GM19043 (cell line): Measurements from ENCODE around the gene ZNF771.
"Not testable (repeated sequence)": the region's sequence is repeated elsewhere in the genome, so short reads cannot be mapped to it uniquely, and the experiment has no call there.

Experiments
- ATAC-seq: cut with Tn5 transposase; IDR thresholded peaks from one replicate; pipeline ENCODE4 v1.9.1; 2021; ENCODE audit warnings: low read depth; ENCODE audit not compliant: unreplicated experiment

ZNF771 gene

GRCh38 chr16:30375864-30376263 lies 31.5 kb upstream of the ZNF771 start:
- ATAC-seq: no peak

- no peak for ATAC-seq
Observed at GRCh38 chr16:30376461-30376902, 30.9 kb upstream of the ZNF771 start.

- ATAC-seq: no peak
Observed at GRCh38 chr16:30377050-30377811, 30.2 kb upstream of the ZNF771 start.

- ATAC-seq: peak; percentile 21
Observed at GRCh38 chr16:30377812-30378235, 29.6 kb upstream of the ZNF771 start.

GRCh38 chr16:30378236-30379157 lies 28.9 kb upstream of the ZNF771 start:
- peak; percentile 75 for ATAC-seq

GRCh38 chr16:30379158-30379783 lies 28.1 kb upstream of the ZNF771 start:
- ATAC-seq: no peak

GRCh38 chr16:30380072-30380802 lies 27.2 kb upstream of the ZNF771 start:
- ATAC-seq: no peak

- no peak for ATAC-seq
Observed at GRCh38 chr16:30380803-30381208, 26.6 kb upstream of the ZNF771 start.

- no peak for ATAC-seq
Observed at GRCh38 chr16:30381291-30382041, 25.9 kb upstream of the ZNF771 start.

GRCh38 chr16:30382111-30382881 lies 25.1 kb upstream of the ZNF771 start, which contains the start of gene SEPTIN1:
SEPTIN1 (minus strand) TSS chr16:30382561; CDS start chr16:30382542, 19 bp downstream.
- no peak for ATAC-seq

GRCh38 chr16:30383521-30383920 lies 23.9 kb upstream of the ZNF771 start:
- no peak for ATAC-seq

- ATAC-seq: peak; percentile 13
Observed at GRCh38 chr16:30394592-30395154, 12.7 kb upstream of the ZNF771 start.

- peak; percentile 57 for ATAC-seq
Observed at GRCh38 chr16:30395155-30395991, 12.0 kb upstream of the ZNF771 start, which contains the start of gene ZNF48. ZNF48 (plus strand) TSS chr16:30395420; CDS start chr16:30395795, 375 bp downstream.

- ATAC-seq: no peak
Observed at GRCh38 chr16:30395992-30396585, 11.3 kb upstream of the ZNF771 start.

GRCh38 chr16:30396627-30397026 lies 10.8 kb upstream of the ZNF771 start:
- not testable (repeated sequence) for ATAC-seq

GRCh38 chr16:30397056-30397455 lies 10.3 kb upstream of the ZNF771 start:
- no peak for ATAC-seq
